GM12892 (cell line): ENCODE data around the gene BDKRB1.

Experiments used
- POLR2A ChIP-seq: IDR thresholded peaks from 2 replicates; pipeline ENCODE4 v1.6.1; 2011; ENCODE audit warnings: low read depth, low read length, control low read depth
- POLR2AphosphoS5 ChIP-seq: IDR thresholded peaks from 2 replicates; pipeline ENCODE4 v1.6.1; 2011; ENCODE audit warnings: low read depth, low read length, control low read depth

GRCh38 chr14:96309896-96310330 lies 53.9 kb downstream of the BDKRB1 start:
- TF ChIP-seq POLR2A (no peak), POLR2AphosphoS5 (no peak)
